Left ventricle myocardium inferior (tissue), 1 donor: ENCODE data around the gene MEGF9. TPM values are rescaled to one million over a fixed set of nuclear protein-coding genes. Genes with fewer than 3 reads are reported as not detected.

Experiments used
- DNase-seq: peaks from one replicate; pipeline ENCODE4 v3.0.0-alpha.2; 2020
- H3K27ac ChIP-seq: fragments of 200-600 bp; replicated peaks from 2 replicates; pipeline ENCODE4 v1.8.0; 2021
- H3K27me3 ChIP-seq: fragments of 200-600 bp; 2 replicates; pipeline ENCODE4 v1.8.0; 2021; ENCODE audit warnings: low read depth
- H3K36me3 ChIP-seq: fragments of 200-600 bp; 2 replicates; pipeline ENCODE4 v1.8.0; 2021
- H3K4me1 ChIP-seq: fragments of 200-600 bp; 2 replicates; pipeline ENCODE4 v1.8.0; 2021
- H3K4me3 ChIP-seq: fragments of 200-600 bp; 2 replicates; pipeline ENCODE4 v1.8.0; 2021; ENCODE audit warnings: mild to moderate bottlenecking, moderate library complexity
- H3K9me3 ChIP-seq: fragments of 200-600 bp; replicated peaks from 2 replicates; pipeline ENCODE4 v1.8.0; 2021
- intact Hi-C: fragments of 100-400 bp; cut with micrococcal nuclease; formaldehyde crosslinking; loops from one replicate; pipeline ENCODE4 v1.11.0; 2022
- total RNA-seq: library from RNA; stranded (reverse); fragmentation: NEBNext Ultra II Directional; extraction: Animal tissue kit (Norgen Biotek cat#: 25700); gene quantifications from one replicate; pipeline ENCODE4 v1.2.1, GENCODE V29; 2021
- TF ChIP-seq, protein P1 (sequence below): fragments of 200-600 bp; IDR thresholded peaks from 2 replicates; pipeline ENCODE4 v1.8.0; 2021; ENCODE audit warnings: antibody characterized with exemption, mild to moderate bottlenecking, borderline replicate concordance
- donor health status: DM: no; HTN: yes; CAD: no; lungs with severe emphysema.

MEGF9 gene
- total RNA-seq, 1 donor from 2014 or later: 5.1 TPM

DNA sequence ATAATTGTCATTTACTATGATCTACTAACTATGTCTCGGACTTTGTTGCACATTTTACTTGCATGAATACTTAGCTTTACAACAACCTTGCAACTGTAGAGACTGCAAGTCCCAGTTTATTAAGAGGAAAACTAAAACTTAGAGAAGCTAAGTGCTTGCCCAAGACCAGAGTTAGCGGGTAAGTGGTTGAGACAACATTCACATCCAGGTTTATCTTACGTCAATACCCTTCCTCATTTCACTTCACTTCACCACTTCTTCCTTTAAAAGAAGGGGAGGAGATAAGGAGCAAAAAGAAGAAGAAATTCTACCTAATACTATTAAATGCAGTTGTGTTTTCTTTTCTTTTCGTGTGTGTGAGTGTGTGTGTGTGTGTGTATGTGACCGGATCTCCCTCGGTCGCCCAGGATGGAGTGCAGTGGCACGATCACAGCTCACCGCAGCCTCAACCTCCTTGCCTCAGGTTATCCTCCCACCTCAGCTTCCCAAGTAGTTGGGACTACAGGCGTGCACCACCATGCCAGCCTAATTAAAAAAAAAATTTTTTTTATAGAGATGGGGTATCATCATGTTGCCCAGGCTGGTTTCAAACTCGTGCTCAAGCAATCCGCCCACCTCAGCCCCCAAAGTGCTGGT is 37.4 kb downstream of the MEGF9 start:
- Histone ChIP-seq H3K9me3 (peaks cover 7% of the 10 kb centered on the region), H3K27me3 (no peaks in the 10 kb centered on the region), H3K4me1 (peaks cover 8% of the 10 kb centered on the region), H3K36me3 (peaks cover 4% of the 10 kb centered on the region), H3K27ac (no peak overlapping the region), H3K4me3 (no peak overlapping the region)
- intact Hi-C loops: no loop called here
- no peak for DNase-seq
- TF ChIP-seq, protein P1, sequence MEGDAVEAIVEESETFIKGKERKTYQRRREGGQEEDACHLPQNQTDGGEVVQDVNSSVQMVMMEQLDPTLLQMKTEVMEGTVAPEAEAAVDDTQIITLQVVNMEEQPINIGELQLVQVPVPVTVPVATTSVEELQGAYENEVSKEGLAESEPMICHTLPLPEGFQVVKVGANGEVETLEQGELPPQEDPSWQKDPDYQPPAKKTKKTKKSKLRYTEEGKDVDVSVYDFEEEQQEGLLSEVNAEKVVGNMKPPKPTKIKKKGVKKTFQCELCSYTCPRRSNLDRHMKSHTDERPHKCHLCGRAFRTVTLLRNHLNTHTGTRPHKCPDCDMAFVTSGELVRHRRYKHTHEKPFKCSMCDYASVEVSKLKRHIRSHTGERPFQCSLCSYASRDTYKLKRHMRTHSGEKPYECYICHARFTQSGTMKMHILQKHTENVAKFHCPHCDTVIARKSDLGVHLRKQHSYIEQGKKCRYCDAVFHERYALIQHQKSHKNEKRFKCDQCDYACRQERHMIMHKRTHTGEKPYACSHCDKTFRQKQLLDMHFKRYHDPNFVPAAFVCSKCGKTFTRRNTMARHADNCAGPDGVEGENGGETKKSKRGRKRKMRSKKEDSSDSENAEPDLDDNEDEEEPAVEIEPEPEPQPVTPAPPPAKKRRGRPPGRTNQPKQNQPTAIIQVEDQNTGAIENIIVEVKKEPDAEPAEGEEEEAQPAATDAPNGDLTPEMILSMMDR: no peak

DNA sequence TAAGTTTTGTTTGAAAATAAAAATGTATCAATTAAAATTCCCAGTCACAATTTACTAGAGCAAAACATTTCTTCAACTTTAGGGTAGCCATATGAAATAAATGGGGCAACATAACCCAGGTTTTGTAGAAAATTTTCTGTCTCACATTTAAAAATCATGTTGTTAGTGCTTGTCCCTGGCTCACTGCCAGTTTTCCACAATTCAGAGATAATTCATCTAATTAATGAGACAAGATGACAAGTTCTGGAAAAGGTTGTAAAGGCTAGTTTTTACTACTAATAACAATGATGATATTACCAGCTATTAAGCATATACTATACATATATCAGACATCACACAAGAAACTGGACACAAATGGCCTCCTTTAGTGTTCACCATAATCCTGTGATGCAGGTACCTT is 45.9 kb downstream of the MEGF9 start:
- Histone ChIP-seq H3K27ac (no peak overlapping the region), H3K4me1 (peaks cover 19% of the 10 kb centered on the region), H3K36me3 (no peaks in the 10 kb centered on the region), H3K4me3 (no peak overlapping the region), H3K27me3 (no peaks in the 10 kb centered on the region), H3K9me3 (peaks cover 9% of the 10 kb centered on the region)
- intact Hi-C loops: no loop called here
- DNase-seq: no peak
- TF ChIP-seq, protein P1: no peak

DNA sequence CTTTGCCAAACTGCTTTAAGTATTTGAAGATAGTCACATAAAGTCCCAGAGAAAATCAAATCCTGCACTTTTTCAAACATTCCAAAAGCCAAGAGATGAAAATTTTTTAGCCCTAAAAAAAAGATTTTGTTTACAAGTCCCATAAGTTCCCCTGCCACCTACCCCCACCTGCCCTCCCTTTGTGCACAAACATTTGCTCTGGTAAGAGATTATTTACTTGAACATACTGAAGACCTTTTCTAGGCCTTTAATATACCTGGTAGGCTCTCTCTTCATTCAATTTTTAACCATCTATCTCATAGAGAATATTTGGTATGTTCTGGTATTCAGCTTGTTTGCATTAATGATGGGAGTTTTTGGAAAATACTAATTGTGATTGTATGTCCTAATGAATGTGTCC is 50.3 kb downstream of the MEGF9 start:
- TF ChIP-seq, protein P1: no peak
- Histone ChIP-seq H3K4me1 (peaks cover 30% of the 10 kb centered on the region), H3K36me3 (no peaks in the 10 kb centered on the region), H3K27ac (no peak overlapping the region), H3K4me3 (no peak overlapping the region), H3K9me3 (peaks cover 9% of the 10 kb centered on the region), H3K27me3 (no peaks in the 10 kb centered on the region)
- no peak for DNase-seq
- intact Hi-C loops: no loop called here

DNA sequence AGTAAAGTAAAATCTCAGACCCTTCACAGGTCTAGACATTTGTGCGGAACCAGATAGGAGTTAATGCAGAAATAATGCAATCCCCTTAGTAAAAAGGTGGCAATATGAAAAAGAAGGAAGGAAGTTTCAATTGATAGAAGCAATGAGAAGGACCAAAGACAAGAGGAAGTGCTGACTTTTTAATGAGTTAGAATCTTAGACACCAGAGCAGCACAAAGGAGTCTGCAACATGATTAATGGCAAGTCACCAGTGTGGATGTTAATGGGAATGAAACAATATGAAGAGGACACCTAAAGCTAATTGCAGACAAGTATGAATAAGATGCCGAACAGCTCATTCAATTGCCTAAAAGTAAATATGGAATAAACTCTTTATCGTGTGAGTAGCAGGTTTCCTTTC is 50.9 kb downstream of the MEGF9 start:
- Histone ChIP-seq H3K36me3 (no peaks in the 10 kb centered on the region), H3K4me1 (peaks cover 25% of the 10 kb centered on the region), H3K27ac (no peak overlapping the region), H3K9me3 (peaks cover 9% of the 10 kb centered on the region), H3K27me3 (no peaks in the 10 kb centered on the region), H3K4me3 (no peak overlapping the region)
- no peak for DNase-seq
- TF ChIP-seq, protein P1: no peak
- intact Hi-C loops: no loop called here

DNA sequence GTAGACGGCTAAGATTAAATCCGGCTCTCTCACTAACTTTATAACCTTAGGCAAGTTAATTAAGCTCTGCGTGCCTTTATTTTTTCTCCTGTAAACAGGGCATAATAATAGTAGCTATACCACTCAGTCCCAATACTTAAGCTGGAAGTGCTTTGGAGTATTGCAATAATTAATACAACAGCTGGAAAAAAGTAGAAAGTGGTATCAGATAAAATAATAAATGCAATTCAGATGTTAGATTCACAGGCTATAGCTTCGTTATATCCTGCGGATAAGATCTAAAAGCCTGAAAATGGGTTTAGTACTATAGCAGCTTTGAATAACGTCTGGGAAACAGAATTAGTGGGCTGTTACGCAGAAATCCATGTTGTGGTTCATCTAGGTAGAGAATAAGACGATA is 51.8 kb downstream of the MEGF9 start:
- Histone ChIP-seq H3K36me3 (no peaks in the 10 kb centered on the region), H3K4me3 (no peak overlapping the region), H3K27me3 (no peaks in the 10 kb centered on the region), H3K9me3 (peaks cover 9% of the 10 kb centered on the region), H3K4me1 (peaks cover 24% of the 10 kb centered on the region), H3K27ac (no peak overlapping the region)
- TF ChIP-seq, protein P1: no peak
- intact Hi-C loops: no loop called here
- DNase-seq: no peak
